ENCODE measurements around the gene SSTR3.

Gene SSTR3

DNA sequence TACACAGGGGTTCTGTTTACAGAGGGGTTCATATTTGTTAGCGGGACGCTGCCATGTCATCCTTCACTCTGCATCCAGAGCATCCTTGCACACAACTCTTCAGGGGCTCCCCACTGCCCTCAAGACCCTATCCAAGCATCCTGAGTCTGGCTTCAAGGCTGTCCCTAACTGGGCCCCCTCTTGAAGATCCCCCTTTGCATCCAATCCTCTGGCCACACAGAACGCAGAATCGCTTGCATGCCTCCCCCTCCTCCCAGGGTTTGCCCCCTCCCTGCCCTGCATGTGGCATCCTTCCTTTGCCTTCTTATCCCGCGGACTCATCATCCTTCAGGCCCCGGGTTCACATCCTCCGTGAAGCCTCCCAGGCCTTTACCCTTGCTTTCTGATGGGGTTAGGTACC is 42.9 kb downstream of the SSTR3 start:
- Histone ChIP-seq H3K36me3 (ENCODE audit: insufficient read depth, low read length) (no peaks in the 10 kb centered on the region), H3K27me3 (ENCODE audit: insufficient read depth, low read length) (no peaks in the 10 kb centered on the region), H3K4me3 (ENCODE audit: low read length) (no peak overlapping the region), H3K9me3 (ENCODE audit: low read length) (peaks cover 2% of the 10 kb centered on the region), H3K4me1 (ENCODE audit: insufficient read depth, low read length) (peaks cover 7% of the 10 kb centered on the region), H2AFZ (ENCODE audit: low read depth, low read length) (no peak overlapping the region)

DNA sequence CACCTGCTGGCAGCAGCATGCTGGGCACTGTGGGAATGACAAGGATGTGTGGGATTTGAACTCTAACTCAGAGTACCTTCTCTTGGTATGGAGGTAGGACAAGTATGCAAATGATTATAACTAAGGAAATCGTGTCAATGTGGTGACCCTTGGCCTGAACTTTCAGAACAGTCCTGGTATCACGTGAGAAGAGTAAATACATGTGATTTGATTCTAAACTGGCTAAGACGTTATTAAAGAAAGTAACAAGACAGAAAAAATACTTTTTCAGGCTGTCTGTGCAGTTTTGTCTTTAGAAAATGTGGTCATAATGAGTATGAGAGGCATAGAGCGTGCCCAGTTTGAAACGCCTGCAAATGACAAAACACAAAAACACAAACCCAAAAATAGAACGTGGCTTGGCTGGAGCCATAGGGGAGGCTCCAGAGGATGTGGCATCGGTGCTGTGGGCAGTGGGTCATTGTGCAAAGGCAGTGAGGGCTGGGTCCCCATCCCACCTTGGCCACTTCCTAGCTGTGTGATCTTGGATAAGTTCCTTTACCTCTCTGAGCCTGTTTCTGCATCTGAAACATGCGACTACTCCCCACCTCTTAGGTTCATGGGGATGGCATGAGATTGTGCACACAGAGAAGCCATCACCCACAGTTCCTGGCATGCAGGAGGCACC is 44.2 kb downstream of the SSTR3 start:
- Histone ChIP-seq H3K4me1 (ENCODE audit: insufficient read depth, low read length) (peaks cover 7% of the 10 kb centered on the region), H3K9me3 (ENCODE audit: low read length) (peaks cover 2% of the 10 kb centered on the region), H3K27me3 (ENCODE audit: insufficient read depth, low read length) (no peaks in the 10 kb centered on the region), H3K36me3 (ENCODE audit: insufficient read depth, low read length) (no peaks in the 10 kb centered on the region), H2AFZ (ENCODE audit: low read depth, low read length) (no peak overlapping the region), H3K4me3 (ENCODE audit: low read length) (no peak overlapping the region)

- no peaks in the 10 kb centered on the region for H3K36me3 ChIP-seq (ENCODE audit: insufficient read depth, low read length)
- H2AFZ ChIP-seq (ENCODE audit: low read depth, low read length), result no peak overlapping the region
- peaks cover 7% of the 10 kb centered on the region for H3K4me1 ChIP-seq (ENCODE audit: insufficient read depth, low read length)
- no peaks in the 10 kb centered on the region for H3K27me3 ChIP-seq (ENCODE audit: insufficient read depth, low read length)
- H3K4me3 ChIP-seq (ENCODE audit: low read length), result no peak overlapping the region
- H3K9me3 ChIP-seq (ENCODE audit: low read length), result peaks cover 2% of the 10 kb centered on the region
Observed at GRCh38 chr22:37167176-37167980, 44.9 kb downstream of the SSTR3 start.

DNA sequence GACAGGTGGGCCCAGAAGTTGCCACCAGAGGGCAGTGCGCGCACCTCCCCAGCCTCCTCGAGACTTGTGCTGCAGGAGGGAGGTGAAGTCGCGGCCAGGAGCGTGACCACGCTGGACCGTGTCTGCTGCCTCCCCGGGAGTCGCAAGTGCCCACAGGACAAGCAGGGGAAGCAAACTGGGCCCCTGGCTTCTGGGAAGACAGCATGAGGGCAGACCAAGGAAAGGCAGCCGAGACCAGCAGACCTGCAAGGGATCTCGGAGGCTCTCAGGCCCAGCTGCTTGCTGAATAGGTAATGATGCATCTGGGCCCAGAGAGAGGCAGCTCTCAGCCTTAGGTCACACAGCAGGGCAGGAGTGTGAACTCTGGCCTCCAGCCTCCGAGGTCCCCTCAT is 45.6 kb downstream of the SSTR3 start:
- H3K9me3 ChIP-seq (ENCODE audit: low read length), result peaks cover 3% of the 10 kb centered on the region
- H3K4me3 ChIP-seq (ENCODE audit: low read length), result no peak overlapping the region
- no peaks in the 10 kb centered on the region for H3K27me3 ChIP-seq (ENCODE audit: insufficient read depth, low read length)
- no peak overlapping the region for H2AFZ ChIP-seq (ENCODE audit: low read depth, low read length)
- no peaks in the 10 kb centered on the region for H3K36me3 ChIP-seq (ENCODE audit: insufficient read depth, low read length)
- H3K4me1 ChIP-seq (ENCODE audit: insufficient read depth, low read length), result peaks cover 7% of the 10 kb centered on the region

DNA sequence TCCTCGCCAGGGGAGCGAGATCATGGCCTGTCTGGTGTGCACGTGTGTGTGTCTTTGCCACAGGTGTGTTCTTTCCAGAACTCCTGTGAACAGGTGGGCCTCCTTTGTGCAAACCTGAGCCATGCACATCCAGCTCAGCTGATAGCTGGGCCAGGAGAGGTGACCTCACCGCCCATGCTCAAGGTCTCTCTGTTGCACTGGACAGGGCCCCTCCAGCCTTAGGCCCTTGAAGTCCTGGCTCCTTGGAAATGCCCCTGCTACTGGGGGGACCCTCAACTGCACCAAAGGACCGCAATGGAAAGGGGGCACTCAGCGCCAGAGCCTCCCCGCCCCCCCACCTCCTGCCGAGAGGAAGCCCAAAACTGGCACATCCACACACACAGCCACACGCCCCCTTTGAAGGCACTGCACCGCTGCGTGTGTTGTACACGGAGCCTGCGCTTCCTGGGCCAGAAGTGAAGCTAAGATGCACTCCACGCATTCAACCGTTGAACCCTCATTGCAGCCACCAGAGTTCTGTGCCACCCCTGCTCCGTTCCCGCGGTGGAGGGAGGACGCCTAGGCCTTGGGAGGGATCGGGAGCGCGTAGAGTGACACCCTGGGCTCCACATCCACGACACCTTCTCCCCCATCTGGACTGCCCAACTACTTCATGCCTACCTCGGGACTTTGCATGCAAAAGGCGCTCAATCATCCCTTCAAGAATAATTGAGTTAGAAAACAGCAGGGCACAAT is 46.2 kb downstream of the SSTR3 start:
- H2AFZ ChIP-seq (ENCODE audit: low read depth, low read length), result no peak overlapping the region
- H3K27me3 ChIP-seq (ENCODE audit: insufficient read depth, low read length), result no peaks in the 10 kb centered on the region
- peaks cover 7% of the 10 kb centered on the region for H3K4me1 ChIP-seq (ENCODE audit: insufficient read depth, low read length)
- peaks cover 5% of the 10 kb centered on the region for H3K9me3 ChIP-seq (ENCODE audit: low read length)
- H3K36me3 ChIP-seq (ENCODE audit: insufficient read depth, low read length), result no peaks in the 10 kb centered on the region
- H3K4me3 ChIP-seq (ENCODE audit: low read length), result no peak overlapping the region

GRCh38 chr22:37165066-37165465 is 47.2 kb downstream of the SSTR3 start:
- peaks cover 7% of the 10 kb centered on the region for H3K4me1 ChIP-seq (ENCODE audit: insufficient read depth, low read length)
- H3K27me3 ChIP-seq (ENCODE audit: insufficient read depth, low read length), result peaks cover under 1% of the 10 kb centered on the region
- no peaks in the 10 kb centered on the region for H3K36me3 ChIP-seq (ENCODE audit: insufficient read depth, low read length)
- H2AFZ ChIP-seq (ENCODE audit: low read depth, low read length), result no peak overlapping the region
- H3K9me3 ChIP-seq (ENCODE audit: low read length), result peaks cover 5% of the 10 kb centered on the region
- H3K4me3 ChIP-seq (ENCODE audit: low read length), result no peak overlapping the region

DNA sequence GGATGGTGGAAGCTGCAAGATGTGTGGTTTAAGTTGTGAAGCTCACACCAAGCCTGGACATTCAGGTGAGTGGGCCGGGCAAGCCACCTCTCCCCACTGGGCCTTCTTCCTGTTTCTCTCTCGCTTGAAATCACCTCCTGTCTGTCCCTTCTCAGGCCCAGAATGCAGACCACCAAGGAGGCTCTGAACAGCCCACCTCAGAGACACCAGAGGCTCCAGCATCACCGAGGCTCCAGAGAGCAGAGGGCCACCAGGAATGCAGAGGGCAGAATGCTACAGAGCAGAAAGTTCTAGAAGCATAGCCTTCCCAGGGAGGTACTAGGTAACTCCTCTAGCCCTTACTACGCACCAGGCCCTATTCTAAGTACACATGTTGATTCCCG is 47.8 kb downstream of the SSTR3 start:
- peaks cover 3% of the 10 kb centered on the region for H3K9me3 ChIP-seq (ENCODE audit: low read length)

GRCh38 chr22:37163575-37164504 is 48.4 kb downstream of the SSTR3 start:
- Histone ChIP-seq H3K9me3 (ENCODE audit: low read length) (peaks cover 2% of the 10 kb centered on the region), H3K4me3 (ENCODE audit: low read length) (no peak overlapping the region), H2AFZ (ENCODE audit: low read depth, low read length) (no peak overlapping the region)

More for the DNA sequence above, 47.8 kb downstream of the SSTR3 start:
- Histone ChIP-seq H3K36me3 (ENCODE audit: insufficient read depth, low read length) (no peaks in the 10 kb centered on the region), H3K4me3 (ENCODE audit: low read length) (no peak overlapping the region), H3K27me3 (ENCODE audit: insufficient read depth, low read length) (peaks cover 6% of the 10 kb centered on the region), H2AFZ (ENCODE audit: low read depth, low read length) (no peak overlapping the region), H3K4me1 (ENCODE audit: insufficient read depth, low read length) (peaks cover 7% of the 10 kb centered on the region)

DNA sequence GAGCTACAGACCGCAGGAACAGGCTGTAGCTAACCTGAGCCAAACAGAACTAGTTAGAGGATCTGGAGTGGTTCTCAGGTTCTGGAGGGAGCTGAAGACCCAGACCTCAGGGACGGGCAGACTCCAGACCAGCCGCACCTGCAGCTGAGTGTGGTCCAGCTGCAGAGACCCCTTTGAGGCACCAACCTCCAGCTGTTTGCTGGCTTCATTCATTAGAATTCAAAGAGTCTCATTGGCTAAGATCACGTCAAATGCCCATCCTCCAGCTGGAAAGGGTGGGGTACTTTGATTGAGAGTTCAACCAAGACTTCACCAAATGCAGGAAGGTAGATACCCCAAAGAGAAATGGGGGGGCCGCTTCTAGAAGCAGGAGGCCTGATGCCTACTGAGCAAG is 49.2 kb downstream of the SSTR3 start:
- H3K4me3 ChIP-seq (ENCODE audit: low read length), result no peak overlapping the region
- no peaks in the 10 kb centered on the region for H3K36me3 ChIP-seq (ENCODE audit: insufficient read depth, low read length)
- H3K4me1 ChIP-seq (ENCODE audit: insufficient read depth, low read length), result peaks cover 7% of the 10 kb centered on the region
- no peak overlapping the region for H2AFZ ChIP-seq (ENCODE audit: low read depth, low read length)
- peaks cover 2% of the 10 kb centered on the region for H3K9me3 ChIP-seq (ENCODE audit: low read length)
- H3K27me3 ChIP-seq (ENCODE audit: insufficient read depth, low read length), result peaks cover 15% of the 10 kb centered on the region

More at GRCh38 chr22:37163575-37164504, 48.4 kb downstream of the SSTR3 start:
- peaks cover 7% of the 10 kb centered on the region for H3K4me1 ChIP-seq (ENCODE audit: insufficient read depth, low read length)
- no peaks in the 10 kb centered on the region for H3K36me3 ChIP-seq (ENCODE audit: insufficient read depth, low read length)
- peaks cover 10% of the 10 kb centered on the region for H3K27me3 ChIP-seq (ENCODE audit: insufficient read depth, low read length)

GRCh38 chr22:37162221-37163095 is 49.8 kb downstream of the SSTR3 start:
- Histone ChIP-seq H3K27me3 (ENCODE audit: insufficient read depth, low read length) (peaks cover 15% of the 10 kb centered on the region), H2AFZ (ENCODE audit: low read depth, low read length) (no peak overlapping the region), H3K36me3 (ENCODE audit: insufficient read depth, low read length) (no peaks in the 10 kb centered on the region)

DNA sequence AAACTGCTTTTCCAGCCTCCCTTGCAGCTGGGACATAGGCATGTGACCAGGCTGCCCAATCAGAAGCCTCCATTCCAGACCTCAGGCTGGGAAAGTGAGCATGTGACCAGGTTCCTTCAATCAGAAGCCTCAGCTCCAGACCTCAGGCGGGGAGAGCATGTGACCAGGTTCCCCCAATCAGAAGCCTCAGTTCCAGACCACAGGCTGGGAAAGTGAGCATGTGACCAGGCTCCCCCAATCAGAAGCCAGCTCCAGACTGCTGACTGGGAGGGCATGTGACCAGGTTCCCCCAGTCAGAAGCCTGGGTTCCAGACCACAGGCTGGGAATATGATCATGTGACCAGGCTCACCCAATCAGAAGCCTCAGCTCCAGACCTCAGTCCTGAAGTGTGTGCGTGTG is 50.8 kb downstream of the SSTR3 start:
- H2AFZ ChIP-seq (ENCODE audit: low read depth, low read length), result no peak overlapping the region
- no peak overlapping the region for H3K4me3 ChIP-seq (ENCODE audit: low read length)
- no peaks in the 10 kb centered on the region for H3K4me1 ChIP-seq (ENCODE audit: insufficient read depth, low read length)
- H3K27me3 ChIP-seq (ENCODE audit: insufficient read depth, low read length), result peaks cover 15% of the 10 kb centered on the region
- no peaks in the 10 kb centered on the region for H3K36me3 ChIP-seq (ENCODE audit: insufficient read depth, low read length)
- H3K9me3 ChIP-seq (ENCODE audit: low read length), result peaks cover 2% of the 10 kb centered on the region

More at GRCh38 chr22:37162221-37163095, 49.8 kb downstream of the SSTR3 start:
- H3K9me3 ChIP-seq (ENCODE audit: low read length), result peaks cover 2% of the 10 kb centered on the region
- peaks cover 4% of the 10 kb centered on the region for H3K4me1 ChIP-seq (ENCODE audit: insufficient read depth, low read length)
- H3K4me3 ChIP-seq (ENCODE audit: low read length), result no peak overlapping the region

- Histone ChIP-seq H3K27me3 (ENCODE audit: insufficient read depth, low read length) (peaks cover 22% of the 10 kb centered on the region), H2AFZ (ENCODE audit: low read depth, low read length) (no peak overlapping the region), H3K4me3 (ENCODE audit: low read length) (no peak overlapping the region), H3K4me1 (ENCODE audit: insufficient read depth, low read length) (no peaks in the 10 kb centered on the region), H3K9me3 (ENCODE audit: low read length) (peaks cover 2% of the 10 kb centered on the region), H3K36me3 (ENCODE audit: insufficient read depth, low read length) (no peaks in the 10 kb centered on the region)
Observed at GRCh38 chr22:37160027-37160426, 52.2 kb downstream of the SSTR3 start.
